ENCODE results near the gene COL4A2.

The COL4A2 gene

GRCh38 chr13:110290153-110290552 lies 16.9 kb upstream of the COL4A2 start:
- H3K4me3 ChIP-seq (ENCODE audit: low read depth, low read length), result no peak overlapping the region
- TF ChIP-seq CTCF (IDR thresholded peaks at IDR 0.05; ENCODE audit: low read depth, low read length, missing control alignments), result no peak
- no peak for DNase-seq (ENCODE audit: low read depth)

GRCh38 chr13:110290826-110291225 lies 16.3 kb upstream of the COL4A2 start:
- no peak overlapping the region for H3K4me3 ChIP-seq (ENCODE audit: low read depth, low read length)
- no peak for TF ChIP-seq CTCF (IDR thresholded peaks at IDR 0.05; ENCODE audit: low read depth, low read length, missing control alignments)
- no peak for DNase-seq (ENCODE audit: low read depth)

- no peak for TF ChIP-seq CTCF (IDR thresholded peaks at IDR 0.05; ENCODE audit: low read depth, low read length, missing control alignments)
- no peak overlapping the region for H3K4me3 ChIP-seq (ENCODE audit: low read depth, low read length)
- no peak for DNase-seq (ENCODE audit: low read depth)
Measured at GRCh38 chr13:110291286-110291685, 15.8 kb upstream of the COL4A2 start.

GRCh38 chr13:110293037-110293436 lies 14.0 kb upstream of the COL4A2 start:
- no peak for TF ChIP-seq CTCF (IDR thresholded peaks at IDR 0.05; ENCODE audit: low read depth, low read length, missing control alignments)
- no peak for DNase-seq (ENCODE audit: low read depth)
- no peak overlapping the region for H3K4me3 ChIP-seq (ENCODE audit: low read depth, low read length)

- no peak for DNase-seq (ENCODE audit: low read depth)
- no peak overlapping the region for H3K4me3 ChIP-seq (ENCODE audit: low read depth, low read length)
- no peak for TF ChIP-seq CTCF (IDR thresholded peaks at IDR 0.05; ENCODE audit: low read depth, low read length, missing control alignments)
Measured at GRCh38 chr13:110293649-110294048, 13.4 kb upstream of the COL4A2 start.

GRCh38 chr13:110294146-110294545 lies 12.9 kb upstream of the COL4A2 start:
- H3K4me3 ChIP-seq (ENCODE audit: low read depth, low read length), result no peak overlapping the region
- no peak for TF ChIP-seq CTCF (IDR thresholded peaks at IDR 0.05; ENCODE audit: low read depth, low read length, missing control alignments)
- DNase-seq (ENCODE audit: low read depth), result no peak

GRCh38 chr13:110294622-110295021 lies 12.5 kb upstream of the COL4A2 start:
- H3K4me3 ChIP-seq (ENCODE audit: low read depth, low read length), result no peak overlapping the region
- DNase-seq (ENCODE audit: low read depth), result no peak
- TF ChIP-seq CTCF (IDR thresholded peaks at IDR 0.05; ENCODE audit: low read depth, low read length, missing control alignments), result no peak
